DND-41 (cell line): ENCODE measurements around the gene OSBP2.

ENCODE experiments used
- ATAC-seq: fragments of 200-7000 bp; cut with Tn5 transposase; 3 replicates; pipeline ENCODE4 v1.9.1; 2021; ENCODE audit warnings: low read depth; ENCODE audit not compliant: insufficient read depth
- DNase-seq: peaks from one replicate; pipeline ENCODE4 v3.0.0-alpha.2; 2020
- H2AFZ ChIP-seq: 2 replicates; pipeline ENCODE4 v1.6.0; 2012; ENCODE audit warnings: low read depth, low read length
- H3K27ac ChIP-seq: 2 replicates; pipeline ENCODE4 v1.5.1; 2012; ENCODE audit warnings: low read length, inconsistent platforms
- H3K27me3 ChIP-seq: fragments of 200-600 bp; sonication (generic); 2 replicates; pipeline ENCODE4 v1.6.0; 2012; ENCODE audit warnings: low read length, mild to moderate bottlenecking, inconsistent platforms; ENCODE audit not compliant: insufficient read depth, poor library complexity
- H3K36me3 ChIP-seq: 2 replicates; pipeline ENCODE4 v1.5.1; 2012; ENCODE audit warnings: low read length, inconsistent platforms; ENCODE audit not compliant: insufficient read depth
- H3K4me1 ChIP-seq: 2 replicates; pipeline ENCODE4 v1.5.1; 2012; ENCODE audit warnings: mild to moderate bottlenecking, low read length; ENCODE audit not compliant: insufficient read depth
- H3K4me2 ChIP-seq: 2 replicates; pipeline ENCODE4 v1.6.0; 2012; ENCODE audit warnings: mild to moderate bottlenecking, moderate library complexity, low read length, inconsistent platforms; ENCODE audit not compliant: insufficient read depth
- H3K4me3 ChIP-seq, 2 experiments: fragments of 200-600 bp in 1 of 2; shearing (Covaris generic) in 1 of 2; 2 replicates each; pipeline ENCODE4 v1.5.1; 2012 to 2016; ENCODE audit warnings: inconsistent platforms in 2 of 2, low read length in 2 of 2, mild to moderate bottlenecking in 2 of 2, low read depth in 1 of 2, moderate library complexity in 1 of 2
- H3K79me2 ChIP-seq: 2 replicates; pipeline ENCODE4 v1.6.0; 2012; ENCODE audit warnings: low read length, inconsistent platforms; ENCODE audit not compliant: insufficient read depth
- H3K9ac ChIP-seq: 2 replicates; pipeline ENCODE4 v1.6.0; 2012; ENCODE audit warnings: low read depth, mild to moderate bottlenecking, inconsistent platforms, low read length, moderate library complexity
- H3K9me3 ChIP-seq: 2 replicates; pipeline ENCODE4 v1.5.1; 2012; ENCODE audit warnings: low read length, moderate library complexity, mild to moderate bottlenecking, inconsistent platforms; ENCODE audit not compliant: insufficient read depth, severe bottlenecking
- H4K20me1 ChIP-seq: 2 replicates; pipeline ENCODE4 v1.6.0; 2012; ENCODE audit warnings: low read length; ENCODE audit not compliant: insufficient read depth
- EZH2 ChIP-seq: IDR thresholded peaks from 3 replicates; pipeline ENCODE4 v1.6.1; 2012; ENCODE audit warnings: borderline replicate concordance, low read depth, mild to moderate bottlenecking, moderate library complexity, low read length, inconsistent platforms; ENCODE audit not compliant: severe bottlenecking
- TF ChIP-seq, protein P1 (sequence below): IDR thresholded peaks from 2 replicates; pipeline ENCODE4 v1.5.1; 2012; ENCODE audit warnings: borderline replicate concordance, low read length, moderate library complexity, mild to moderate bottlenecking; ENCODE audit not compliant: poor library complexity, severe bottlenecking; ENCODE audit errors: extremely low read depth

OSBP2 gene

DNA sequence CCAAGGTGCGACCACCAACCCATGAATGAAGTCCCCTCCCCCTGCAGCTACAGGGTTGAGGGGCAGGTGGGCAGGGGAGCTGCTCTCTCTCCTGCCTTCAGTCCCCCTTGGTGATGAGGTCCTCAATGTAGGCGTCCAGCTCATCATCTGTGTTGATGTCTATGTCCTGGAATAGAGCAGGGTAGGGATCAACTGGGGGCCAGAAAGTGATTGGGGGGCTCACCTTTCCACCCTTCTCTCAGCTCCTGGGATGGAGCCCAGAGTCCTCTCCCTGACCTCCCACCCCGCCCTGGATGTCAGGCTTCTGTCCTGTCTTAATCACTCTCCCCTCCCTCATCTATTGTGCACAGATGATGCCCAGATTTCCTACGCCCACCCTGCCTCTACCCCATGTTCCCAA lies 232.0 kb downstream of the OSBP2 start:
- H3K4me1 ChIP-seq: no peaks in the 10 kb centered on the region
- no peaks in the 10 kb centered on the region for H3K27me3 ChIP-seq
- peaks cover 51% of the 10 kb centered on the region for H3K36me3 ChIP-seq
- H3K9me3 ChIP-seq: no peaks in the 10 kb centered on the region
- no peak overlapping the region for H3K9ac ChIP-seq
- DNase-seq (no peak), ATAC-seq (no peak)
- H3K4me3 ChIP-seq: no peak overlapping the region
- no peaks in the 10 kb centered on the region for H3K79me2 ChIP-seq
- H3K4me2 ChIP-seq: no peak overlapping the region
- no peaks in the 10 kb centered on the region; the same call in none of the 2 replicates for H4K20me1 ChIP-seq
- no peak overlapping the region for H3K27ac ChIP-seq
- no peak overlapping the region for H2AFZ ChIP-seq
- TF ChIP-seq, protein P1, sequence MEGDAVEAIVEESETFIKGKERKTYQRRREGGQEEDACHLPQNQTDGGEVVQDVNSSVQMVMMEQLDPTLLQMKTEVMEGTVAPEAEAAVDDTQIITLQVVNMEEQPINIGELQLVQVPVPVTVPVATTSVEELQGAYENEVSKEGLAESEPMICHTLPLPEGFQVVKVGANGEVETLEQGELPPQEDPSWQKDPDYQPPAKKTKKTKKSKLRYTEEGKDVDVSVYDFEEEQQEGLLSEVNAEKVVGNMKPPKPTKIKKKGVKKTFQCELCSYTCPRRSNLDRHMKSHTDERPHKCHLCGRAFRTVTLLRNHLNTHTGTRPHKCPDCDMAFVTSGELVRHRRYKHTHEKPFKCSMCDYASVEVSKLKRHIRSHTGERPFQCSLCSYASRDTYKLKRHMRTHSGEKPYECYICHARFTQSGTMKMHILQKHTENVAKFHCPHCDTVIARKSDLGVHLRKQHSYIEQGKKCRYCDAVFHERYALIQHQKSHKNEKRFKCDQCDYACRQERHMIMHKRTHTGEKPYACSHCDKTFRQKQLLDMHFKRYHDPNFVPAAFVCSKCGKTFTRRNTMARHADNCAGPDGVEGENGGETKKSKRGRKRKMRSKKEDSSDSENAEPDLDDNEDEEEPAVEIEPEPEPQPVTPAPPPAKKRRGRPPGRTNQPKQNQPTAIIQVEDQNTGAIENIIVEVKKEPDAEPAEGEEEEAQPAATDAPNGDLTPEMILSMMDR: no peak
- no peak for TF ChIP-seq EZH2

DNA sequence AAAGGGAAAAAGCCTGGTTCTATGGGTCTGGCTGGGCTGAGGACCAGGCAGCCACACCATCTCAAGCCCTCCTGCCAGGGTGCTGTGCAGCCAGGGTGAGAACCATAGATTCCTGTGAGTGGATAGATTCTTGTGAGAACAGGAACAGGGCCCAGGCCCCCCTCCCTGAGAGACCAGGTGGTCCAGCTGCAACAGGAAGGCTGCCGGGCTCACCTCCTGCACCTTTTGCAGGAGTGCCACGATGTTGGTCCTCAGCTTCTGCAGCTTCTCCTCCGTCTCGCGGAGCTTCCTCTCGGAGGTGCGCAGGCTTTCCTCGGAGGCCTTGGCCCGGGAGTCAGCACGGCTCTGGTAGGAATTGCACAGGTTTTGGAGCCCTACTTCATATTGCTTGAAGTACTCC lies 233.1 kb downstream of the OSBP2 start:
- Histone ChIP-seq H3K4me3 (no peak overlapping the region), H3K79me2 (no peaks in the 10 kb centered on the region), H4K20me1 (no peaks in the 10 kb centered on the region; the same call in none of the 2 replicates), H3K4me1 (no peaks in the 10 kb centered on the region), H3K4me2 (no peak overlapping the region), H2AFZ (no peak overlapping the region), H3K27ac (no peak overlapping the region), H3K27me3 (no peaks in the 10 kb centered on the region), H3K9ac (no peak overlapping the region), H3K36me3 (peaks cover 62% of the 10 kb centered on the region), H3K9me3 (no peaks in the 10 kb centered on the region)
- no peak for TF ChIP-seq EZH2
- TF ChIP-seq, protein P1: no peak
- no peak for DNase-seq
- no peak for ATAC-seq

GRCh38 chr22:30928401-30928800 lies 233.7 kb downstream of the OSBP2 start:
- no peak for TF ChIP-seq EZH2
- TF ChIP-seq, protein P1: no peak
- H3K36me3 ChIP-seq: peaks cover 68% of the 10 kb centered on the region
- no peaks in the 10 kb centered on the region for H3K79me2 ChIP-seq

DNA sequence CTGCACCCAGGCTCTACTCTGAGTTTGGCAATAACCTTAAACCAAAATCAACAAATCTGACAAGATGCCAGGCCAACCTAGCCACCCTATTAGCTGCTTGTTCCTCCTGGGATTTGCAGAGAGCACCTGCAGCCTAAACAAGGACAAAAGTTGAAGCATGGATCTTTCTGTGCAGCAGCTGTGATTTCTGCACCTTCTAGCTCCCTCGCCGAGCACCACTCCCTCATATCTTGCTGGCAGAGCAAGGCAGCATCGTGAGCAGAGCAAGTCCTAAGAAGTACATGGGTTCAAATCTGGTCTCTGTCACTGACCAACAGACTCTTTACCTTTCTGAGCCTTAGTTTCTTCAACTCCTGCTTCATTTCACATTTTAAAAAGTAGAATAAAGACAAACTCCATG lies 235.6 kb downstream of the OSBP2 start:
- Histone ChIP-seq H3K9me3 (no peaks in the 10 kb centered on the region), H4K20me1 (no peaks in the 10 kb centered on the region; the same call in none of the 2 replicates), H3K4me3 (no peak overlapping the region), H3K4me1 (no peaks in the 10 kb centered on the region), H3K9ac (no peak overlapping the region), H3K27me3 (no peaks in the 10 kb centered on the region), H3K79me2 (no peaks in the 10 kb centered on the region), H3K36me3 (peaks cover 85% of the 10 kb centered on the region), H2AFZ (no peak overlapping the region), H3K27ac (no peak overlapping the region), H3K4me2 (no peak overlapping the region)
- ATAC-seq (no peak), DNase-seq (no peak)
- no peak for TF ChIP-seq EZH2
- TF ChIP-seq, protein P1: no peak

More at GRCh38 chr22:30928401-30928800, 233.7 kb downstream of the OSBP2 start:
- Histone ChIP-seq H3K4me1 (no peaks in the 10 kb centered on the region), H3K9ac (no peak overlapping the region), H3K4me2 (no peak overlapping the region), H3K9me3 (no peaks in the 10 kb centered on the region), H3K27me3 (no peaks in the 10 kb centered on the region), H3K4me3 (no peak overlapping the region), H4K20me1 (no peaks in the 10 kb centered on the region; the same call in none of the 2 replicates), H3K27ac (no peak overlapping the region), H2AFZ (no peak overlapping the region)
- DNase-seq (no peak), ATAC-seq (no peak)
